ENCODE results near the gene PRKD2. TPM values are rescaled to one million over a fixed set of nuclear protein-coding genes. Genes with fewer than 3 reads are reported as not detected.

The PRKD2 gene
- total and polyA plus RNA-seq, 2 experiments from 2014 or later, result 11.9 to 14.2 TPM

DNA sequence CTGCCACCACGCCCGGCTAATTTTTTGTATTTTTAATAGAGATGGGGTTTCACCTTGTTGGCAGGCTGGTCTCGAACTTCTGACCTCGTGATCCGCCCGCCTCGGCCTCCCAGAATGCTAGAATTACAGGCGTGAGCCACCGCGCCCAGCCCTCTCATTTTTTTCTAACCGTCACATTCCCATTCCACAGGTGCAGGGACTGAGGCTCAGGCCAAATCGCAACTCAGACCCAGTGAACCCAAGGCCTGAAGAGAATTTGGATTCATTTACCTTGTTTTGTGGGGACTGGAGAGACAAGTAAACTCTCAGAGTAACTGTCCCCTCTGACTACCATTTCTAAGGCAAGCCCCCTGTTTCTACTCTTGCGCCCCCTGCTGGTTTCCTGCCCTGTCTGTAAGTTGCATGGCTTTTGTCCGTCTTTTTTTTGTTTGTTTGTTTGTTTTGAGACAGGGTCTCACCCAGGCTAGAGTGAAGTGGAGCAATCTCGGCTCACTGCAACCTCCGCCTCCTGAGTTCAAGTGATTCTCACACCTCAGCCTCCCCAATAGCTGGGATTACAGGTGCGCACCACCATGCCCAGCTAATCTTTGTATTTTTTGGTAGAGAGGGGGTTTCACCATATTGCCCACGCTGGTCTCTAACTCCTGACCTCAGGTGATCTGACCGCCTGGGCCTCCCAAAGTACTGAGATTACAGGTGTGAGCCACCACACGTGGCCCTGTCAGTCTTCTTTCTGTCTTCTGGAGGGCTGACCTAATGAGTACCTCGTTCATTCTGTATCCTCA, 31.6 kb upstream of the PRKD2 start:
- Histone ChIP-seq H3F3A (ENCODE audit: insufficient read depth) (no peaks in the 10 kb centered on the region), H3K9me3 (ENCODE audit: low read depth) (no peaks in the 10 kb centered on the region), H3K9ac (no peak overlapping the region), H3K79me2 (ENCODE audit: insufficient read depth) (peaks cover 33% of the 10 kb centered on the region), H3K9me2 (ENCODE audit: insufficient read depth) (no peaks in the 10 kb centered on the region), H4K20me1 (ENCODE audit: insufficient read depth) (no peaks in the 10 kb centered on the region; the same call in 1 of the 2 replicates), H3K27ac (no peak overlapping the region), H3K4me1 (ENCODE audit: insufficient read depth) (no peaks in the 10 kb centered on the region), H3K4me2 (ENCODE audit: unreplicated experiment) (no peak overlapping the region), H3K27me3 (replicated peaks; ENCODE audit: insufficient read depth) (no peaks in the 10 kb centered on the region), H2AFZ (no peak overlapping the region), H3K36me3 (ENCODE audit: low read depth) (peaks cover 6% of the 10 kb centered on the region; the same call in 1 of the 2 replicates), H3K4me3 (no peak overlapping the region)
- WGBS, 2 experiments (ENCODE audit: low coverage in 1 of 2, low lambda C conversion rate in 2 of 2, missing lambda C conversion rate in 2 of 2), result 70% methylated on average over 21 of the region's 21 CpGs
- in situ Hi-C loops (cut with MboI), result no loop called here
- DNase-seq, result peak; percentile 73
- TF ChIP-seq EZH2 (IDR thresholded peaks at IDR 0.05; ENCODE audit: insufficient read depth, poor library complexity, severe bottlenecking) (no peak), EZH2phosphoT487 (IDR thresholded peaks at IDR 0.05; ENCODE audit: insufficient read depth, low read depth) (no peak)

DNA sequence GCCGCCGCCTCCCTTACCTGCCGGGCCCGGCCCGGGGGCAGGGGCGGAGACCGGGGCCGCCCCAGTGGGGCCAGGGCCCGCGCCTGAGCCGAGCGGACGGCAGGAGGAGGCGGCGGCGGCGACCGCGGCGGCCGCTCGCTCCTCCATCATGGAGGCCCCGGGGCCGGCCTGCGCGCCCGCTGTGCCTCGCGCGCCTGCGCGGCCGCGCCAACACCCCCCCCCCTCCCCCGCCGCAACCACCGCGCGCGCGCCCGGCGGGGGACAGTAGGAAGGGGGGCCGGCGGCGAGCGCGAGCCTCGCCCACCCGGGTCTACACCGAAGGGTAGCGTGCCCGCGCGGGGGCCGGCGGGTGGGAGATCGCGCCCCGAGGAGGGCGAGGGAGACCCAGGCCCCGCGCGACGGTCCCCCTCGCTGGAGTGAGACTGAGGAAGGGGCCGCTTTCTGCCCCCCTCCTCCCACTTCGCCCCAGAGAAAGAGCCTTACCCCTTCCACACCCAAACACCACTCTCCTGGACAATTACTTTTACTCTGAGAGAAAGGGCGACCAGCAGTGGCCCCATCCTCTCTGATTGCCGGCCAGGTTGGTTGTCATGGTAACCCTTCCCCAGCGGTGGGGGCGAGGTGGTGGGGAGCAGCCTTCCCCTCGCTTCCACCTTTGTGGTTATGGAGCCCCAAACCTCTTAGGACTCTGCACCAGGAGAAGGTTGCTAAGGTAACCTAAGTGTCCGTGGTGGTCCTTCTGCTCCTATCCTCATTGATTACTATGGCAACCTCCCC, 29.6 kb upstream of the PRKD2 start, which contains the start of gene STRN4:
Gene STRN4 (minus strand): TSS at position 170 of the 777 bp plus-strand sequence. CDS start 20 bp downstream, at position 150.
- H3K9me2 ChIP-seq (ENCODE audit: insufficient read depth), result no peaks in the 10 kb centered on the region
- no peaks in the 10 kb centered on the region for H3K4me1 ChIP-seq (ENCODE audit: insufficient read depth)
- in situ Hi-C loops (cut with MboI), result no loop called here
- peak within 1 kb of the TSS; percentile 95 for H3K4me3 ChIP-seq
- no peaks in the 10 kb centered on the region for H3K9me3 ChIP-seq (ENCODE audit: low read depth)
- H3K79me2 ChIP-seq (ENCODE audit: insufficient read depth), result peaks cover 54% of the 10 kb centered on the region
- DNase-seq, result peak; percentile 90
- no peak within 1 kb of the TSS; the same call in 1 of the 2 replicates for H3K27ac ChIP-seq
- H4K20me1 ChIP-seq (ENCODE audit: insufficient read depth), result peaks cover 9% of the 10 kb centered on the region; the same call in 1 of the 2 replicates
- peak within 1 kb of the TSS; percentile 69 for H2AFZ ChIP-seq
- H3K9ac ChIP-seq, result peak within 1 kb of the TSS; percentile 86
- 2 to 7% methylated on average over 6 to 45 of the region's 74 CpGs for WGBS, 2 experiments (ENCODE audit: low coverage in 1 of 2, low lambda C conversion rate in 2 of 2, missing lambda C conversion rate in 2 of 2)
- H3K4me2 ChIP-seq (ENCODE audit: unreplicated experiment), result peak within 1 kb of the TSS; percentile 97
- H3K27me3 ChIP-seq (replicated peaks; ENCODE audit: insufficient read depth), result no peaks in the 10 kb centered on the region
- TF ChIP-seq EZH2phosphoT487 (IDR thresholded peaks at IDR 0.05; ENCODE audit: insufficient read depth, low read depth), result no peak
- no peaks in the 10 kb centered on the region for H3F3A ChIP-seq (ENCODE audit: insufficient read depth)
- H3K36me3 ChIP-seq (ENCODE audit: low read depth), result peaks cover 6% of the 10 kb centered on the region; the same call in 1 of the 2 replicates

DNA sequence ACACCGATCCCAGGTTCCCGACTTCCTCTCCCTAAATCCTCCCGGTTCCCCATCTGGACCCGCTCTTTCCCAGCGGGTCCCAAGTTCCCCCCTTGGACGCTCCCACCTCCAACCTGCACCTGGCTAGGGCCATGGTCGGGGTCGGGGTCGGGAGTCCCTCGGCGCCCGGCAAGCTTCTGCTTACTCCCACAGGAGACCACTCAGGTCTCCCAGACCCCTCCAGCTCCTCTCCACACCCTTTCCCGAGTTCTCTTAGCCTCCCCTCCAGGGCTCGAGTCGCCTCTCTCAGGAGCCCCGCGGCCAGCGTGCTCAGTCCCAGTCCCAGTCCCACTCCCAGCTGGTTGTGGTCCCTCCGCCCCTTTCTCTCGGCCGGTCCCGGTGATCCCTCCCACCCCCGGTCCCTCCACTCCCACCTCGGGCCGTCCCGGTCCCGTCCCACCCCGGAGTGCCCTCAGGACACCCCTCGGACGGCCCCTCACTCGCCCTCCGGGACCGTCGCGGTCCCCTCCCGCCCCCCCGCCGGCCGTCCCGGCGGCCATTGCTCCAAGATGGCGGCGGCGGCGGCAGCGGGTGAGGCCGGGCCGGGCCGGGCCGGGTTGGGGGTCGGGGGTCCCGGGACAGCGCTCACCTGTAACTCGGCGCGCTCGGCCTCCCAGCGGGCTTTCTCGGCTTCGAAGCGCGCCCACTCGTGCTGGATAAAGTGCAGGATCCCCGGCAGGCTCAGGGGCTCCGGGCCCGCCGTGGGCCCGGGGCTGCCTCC, 28.8 kb upstream of the PRKD2 start, which contains the start of gene FKRP:
Gene FKRP (plus strand): TSS at position 537 of the 760 bp plus-strand sequence. CDS start 9,394 bp downstream, outside the sequence.
- H3K9me3 ChIP-seq (ENCODE audit: low read depth), result no peaks in the 10 kb centered on the region
- H4K20me1 ChIP-seq (ENCODE audit: insufficient read depth), result peaks cover 9% of the 10 kb centered on the region; the same call in 1 of the 2 replicates
- no peak for TF ChIP-seq EZH2 (IDR thresholded peaks at IDR 0.05; ENCODE audit: insufficient read depth, poor library complexity, severe bottlenecking)
- TF ChIP-seq EZH2phosphoT487 (IDR thresholded peaks at IDR 0.05; ENCODE audit: insufficient read depth, low read depth), result no peak
- H3K9me2 ChIP-seq (ENCODE audit: insufficient read depth), result no peaks in the 10 kb centered on the region
- in situ Hi-C loops (cut with MboI), result no loop called here
- WGBS, 2 experiments (ENCODE audit: low coverage in 1 of 2, low lambda C conversion rate in 2 of 2, missing lambda C conversion rate in 2 of 2), result 1% methylated on average over 12 to 50 of the region's 68 CpGs
- DNase-seq, result peak; percentile 54
- H3K4me2 ChIP-seq (ENCODE audit: unreplicated experiment), result peak within 1 kb of the TSS; percentile 97
- peaks cover 6% of the 10 kb centered on the region; the same call in 1 of the 2 replicates for H3K36me3 ChIP-seq (ENCODE audit: low read depth)
- peak within 1 kb of the TSS; percentile 95 for H3K4me3 ChIP-seq
- no peak within 1 kb of the TSS; the same call in 1 of the 2 replicates for H3K27ac ChIP-seq
- peak within 1 kb of the TSS; percentile 86 for H3K9ac ChIP-seq
- H2AFZ ChIP-seq, result peak within 1 kb of the TSS; percentile 69
- H3F3A ChIP-seq (ENCODE audit: insufficient read depth), result no peaks in the 10 kb centered on the region
- peaks cover 61% of the 10 kb centered on the region for H3K79me2 ChIP-seq (ENCODE audit: insufficient read depth)
- no peaks in the 10 kb centered on the region for H3K27me3 ChIP-seq (replicated peaks; ENCODE audit: insufficient read depth)
- no peaks in the 10 kb centered on the region for H3K4me1 ChIP-seq (ENCODE audit: insufficient read depth)

Data from GM23248 (cell line).